Activated CD4-positive, alpha-beta T cell treated with anti-CD3 and anti-CD28 coated beads, Interleukin-2, amount 10 ng/mL, durations not matched to agents 7 days and 5 days (primary cell): ENCODE measurements around the gene PRLR. TPM values are rescaled to one million over a fixed set of nuclear protein-coding genes. Genes with fewer than 3 reads are reported as not detected.
A peak's percentile ranks its signal among the peaks of the same experiment; 100 is the strongest.

Experiments
- CTCF ChIA-PET: fragments of 350-600 bp; sonication (Branson Sonifier 250); formaldehyde crosslinking; loops from one replicate; lab custom pipeline; 2021; ENCODE audit warnings: antibody characterized with exemption; lab: Charles Lee
- POLR2A ChIA-PET: fragments of 350-600 bp; sonication (Branson Sonifier 250); formaldehyde crosslinking; loops from one replicate; lab custom pipeline; 2021; ENCODE audit warnings: antibody characterized with exemption; lab: Charles Lee
- DNase-seq: peaks from one replicate; pipeline ENCODE4 v3.0.0-alpha.2; 2020
- H3K27ac Mint-ChIP-seq: one replicate; pipeline ENCODE4 v1.8.0; 2021; ENCODE audit warnings: mild to moderate bottlenecking, moderate library complexity, mixed read lengths
- H3K27me3 Mint-ChIP-seq: one replicate; pipeline ENCODE4 v1.8.0; 2021; ENCODE audit warnings: mixed read lengths
- H3K36me3 Mint-ChIP-seq: one replicate; pipeline ENCODE4 v1.8.0; 2021; ENCODE audit warnings: low read depth, mixed read lengths
- H3K4me1 Mint-ChIP-seq: one replicate; pipeline ENCODE4 v1.8.0; 2021; ENCODE audit warnings: mixed read lengths
- H3K4me3 Mint-ChIP-seq: one replicate; pipeline ENCODE4 v1.8.0; 2021; ENCODE audit warnings: mild to moderate bottlenecking, moderate library complexity, mixed read lengths
- H3K9me3 Mint-ChIP-seq: one replicate; pipeline ENCODE4 v1.8.0; 2021; ENCODE audit warnings: mixed read lengths
- total RNA-seq, 2 experiments: library from RNA; stranded (reverse); gene quantifications; one replicate each; pipeline ENCODE4 v1.2.3, GENCODE V29; 2021

The PRLR gene
- total RNA-seq, 2 experiments from 2014 or later: not detected

GRCh38 chr5:35016174-35017051 is 213.9 kb downstream of the PRLR start:
- CTCF ChIA-PET: interaction anchor here (1.3 kb wide), 1 partner anchor 13 kb away, joined by 3 read pairs; no protein-coding TSS in a partner anchor
- no peak for DNase-seq
- Mint-ChIP-seq H3K36me3 (no peaks in the 10 kb centered on the region), H3K4me1 (peaks cover 4% of the 10 kb centered on the region), H3K4me3 (no peak overlapping the region), H3K9me3 (no peaks in the 10 kb centered on the region), H3K27ac (no peak overlapping the region), H3K27me3 (peaks cover 5% of the 10 kb centered on the region)
- POLR2A ChIA-PET: no interaction called here

GRCh38 chr5:35015063-35015462 is 215.2 kb downstream of the PRLR start:
- Mint-ChIP-seq H3K36me3 (no peaks in the 10 kb centered on the region), H3K4me3 (no peak overlapping the region), H3K4me1 (peaks cover 4% of the 10 kb centered on the region), H3K9me3 (no peaks in the 10 kb centered on the region), H3K27me3 (peaks cover 5% of the 10 kb centered on the region), H3K27ac (no peak overlapping the region)
- DNase-seq: no peak
- ChIA-PET CTCF (no interaction called here), POLR2A (no interaction called here)

- Mint-ChIP-seq H3K27me3 (peaks cover 12% of the 10 kb centered on the region), H3K4me1 (peaks cover 4% of the 10 kb centered on the region), H3K36me3 (no peaks in the 10 kb centered on the region), H3K4me3 (no peak overlapping the region), H3K9me3 (no peaks in the 10 kb centered on the region), H3K27ac (no peak overlapping the region)
- CTCF ChIA-PET: interaction anchor here (0.7 kb wide), 1 partner anchor 237 kb away, joined by 3 read pairs; no protein-coding TSS in a partner anchor
- POLR2A ChIA-PET: no interaction called here
- DNase-seq: no peak
These were observed 217.5 kb downstream of the PRLR start for GRCh38 chr5:35012796-35013195.

DNA sequence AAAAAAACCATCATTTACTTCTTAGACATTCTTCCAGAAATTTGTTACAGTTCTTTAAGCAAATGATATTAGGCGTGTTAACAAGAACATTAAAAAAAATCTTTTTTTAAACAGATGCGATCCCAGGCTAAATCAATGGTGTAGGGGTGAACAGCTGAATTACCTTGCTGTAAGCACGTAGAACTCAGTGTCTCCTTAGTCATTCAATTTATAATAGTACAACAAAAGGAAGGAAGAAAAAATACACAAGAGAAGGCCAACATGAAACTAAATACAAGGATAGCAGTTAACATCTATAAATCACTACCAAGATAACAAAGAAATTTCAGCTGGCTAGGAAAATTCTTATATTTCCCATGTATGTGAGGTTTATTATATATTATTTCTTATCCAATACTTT is 217.9 kb downstream of the PRLR start:
- H3K27ac Mint-ChIP-seq: no peak overlapping the region
- peaks cover 15% of the 10 kb centered on the region for H3K27me3 Mint-ChIP-seq
- no peaks in the 10 kb centered on the region for H3K9me3 Mint-ChIP-seq
- H3K4me3 Mint-ChIP-seq: no peak overlapping the region
- no peaks in the 10 kb centered on the region for H3K36me3 Mint-ChIP-seq
- no peak for DNase-seq
- CTCF ChIA-PET: no interaction called here
- peaks cover 4% of the 10 kb centered on the region for H3K4me1 Mint-ChIP-seq
- POLR2A ChIA-PET: no interaction called here

- H3K4me3 Mint-ChIP-seq: no peak overlapping the region
- ChIA-PET CTCF (no interaction called here), POLR2A (no interaction called here)
- H3K27me3 Mint-ChIP-seq: peaks cover 14% of the 10 kb centered on the region
- no peaks in the 10 kb centered on the region for H3K36me3 Mint-ChIP-seq
- no peaks in the 10 kb centered on the region for H3K4me1 Mint-ChIP-seq
- no peak overlapping the region for H3K27ac Mint-ChIP-seq
- H3K9me3 Mint-ChIP-seq: no peaks in the 10 kb centered on the region
- DNase-seq: no peak
These were observed 219.6 kb downstream of the PRLR start for GRCh38 chr5:35010676-35011075.

GRCh38 chr5:35009657-35010056 is 220.6 kb downstream of the PRLR start:
- H3K36me3 Mint-ChIP-seq: no peaks in the 10 kb centered on the region
- H3K4me1 Mint-ChIP-seq: no peaks in the 10 kb centered on the region
- H3K27me3 Mint-ChIP-seq: peaks cover 14% of the 10 kb centered on the region
- ChIA-PET CTCF (no interaction called here), POLR2A (no interaction called here)
- H3K27ac Mint-ChIP-seq: no peak overlapping the region
- H3K4me3 Mint-ChIP-seq: no peak overlapping the region
- DNase-seq: no peak
- H3K9me3 Mint-ChIP-seq: no peaks in the 10 kb centered on the region

DNA sequence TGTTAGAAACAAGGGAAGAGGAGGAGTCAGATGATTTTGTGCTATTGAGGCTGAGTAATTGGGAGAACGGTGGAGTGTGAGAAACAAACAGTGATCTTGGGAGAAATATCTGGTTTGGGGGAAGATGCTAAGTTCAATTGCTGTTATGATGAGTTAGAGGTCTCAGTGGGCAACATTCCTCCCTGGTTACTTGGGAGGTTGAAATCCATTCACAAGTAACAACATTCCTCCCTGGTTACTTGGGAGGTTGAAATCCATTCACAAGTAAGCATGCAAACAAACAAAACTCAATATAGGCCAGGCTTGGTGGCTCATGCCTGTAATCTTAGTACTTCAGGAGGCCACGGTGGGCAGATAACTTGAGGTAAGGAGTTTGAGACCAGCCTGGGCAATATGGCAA is 221.3 kb downstream of the PRLR start:
- ChIA-PET CTCF (no interaction called here), POLR2A (no interaction called here)
- Mint-ChIP-seq H3K4me1 (no peaks in the 10 kb centered on the region), H3K27me3 (peaks cover 14% of the 10 kb centered on the region), H3K36me3 (no peaks in the 10 kb centered on the region), H3K4me3 (no peak overlapping the region), H3K9me3 (no peaks in the 10 kb centered on the region), H3K27ac (no peak overlapping the region)
- no peak for DNase-seq

DNA sequence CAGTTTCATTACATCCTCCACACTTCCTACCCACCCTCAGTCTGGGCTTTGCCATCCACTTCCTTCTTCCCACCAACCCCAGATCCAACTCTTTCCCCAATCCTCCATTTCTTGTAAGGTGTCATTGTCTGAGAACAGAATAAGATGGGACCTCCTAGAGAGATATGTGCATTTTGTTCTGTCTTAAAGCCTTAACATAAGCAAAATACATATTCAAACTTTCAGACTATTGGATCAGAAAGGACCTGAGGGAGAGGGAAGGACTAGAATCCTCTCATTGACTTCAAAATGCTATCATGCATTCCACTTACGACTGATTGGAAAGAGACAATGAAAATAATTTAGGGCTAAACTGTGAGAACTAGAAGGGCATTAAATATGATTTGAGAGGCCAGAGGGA is 225.5 kb downstream of the PRLR start:
- ChIA-PET POLR2A (no interaction called here), CTCF (no interaction called here)
- Mint-ChIP-seq H3K36me3 (no peaks in the 10 kb centered on the region), H3K27me3 (peaks cover 23% of the 10 kb centered on the region), H3K4me3 (no peak overlapping the region), H3K9me3 (no peaks in the 10 kb centered on the region), H3K4me1 (no peaks in the 10 kb centered on the region), H3K27ac (no peak overlapping the region)
- no peak for DNase-seq

GRCh38 chr5:35004200-35004599 is 226.1 kb downstream of the PRLR start:
- POLR2A ChIA-PET: no interaction called here

DNA sequence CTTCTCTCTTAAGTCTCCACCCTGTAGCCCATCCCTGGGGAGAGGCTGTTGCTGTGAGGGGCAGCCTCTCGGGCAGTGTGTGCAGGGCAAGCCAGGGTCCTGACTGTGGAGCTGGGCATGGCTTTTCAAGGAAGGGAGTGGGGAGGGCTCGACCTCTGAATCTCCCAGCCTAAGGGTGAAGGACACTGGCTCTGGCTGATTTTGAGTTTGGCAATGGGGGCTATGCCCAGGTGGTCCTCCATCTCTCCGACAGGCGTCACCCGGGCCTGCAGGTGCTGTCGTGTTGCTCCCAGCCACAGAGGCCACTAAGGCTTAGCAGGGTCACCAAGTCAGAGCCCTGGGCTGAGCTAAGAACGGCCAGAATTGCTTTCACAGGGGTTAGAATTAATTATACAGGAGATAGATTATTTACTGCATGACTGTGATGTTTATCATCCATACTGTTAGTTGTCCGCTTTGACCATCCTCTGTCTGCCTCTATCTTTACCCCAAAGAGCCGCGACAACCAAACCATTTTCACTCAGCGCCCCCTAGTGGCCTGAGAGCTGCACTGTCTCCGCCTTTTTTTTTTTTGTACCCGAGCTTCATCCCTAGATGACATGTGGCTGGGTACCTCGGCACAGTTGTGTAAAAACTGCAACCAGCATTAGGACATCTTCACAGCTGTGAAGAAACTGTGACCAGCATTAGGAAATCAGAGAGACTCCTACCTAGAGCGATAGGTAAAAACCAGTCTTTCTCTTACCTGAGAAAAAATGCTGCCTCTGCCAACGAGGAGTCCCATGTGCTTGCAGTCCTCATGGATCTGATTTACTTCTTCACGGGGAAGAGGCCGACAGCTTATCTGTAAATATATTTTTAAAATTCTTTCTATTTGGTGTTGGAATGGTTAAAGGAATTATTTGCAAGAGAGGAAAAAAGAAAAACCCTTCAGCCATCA is 227.0 kb downstream of the PRLR start:
- no peak overlapping the region for H3K27ac Mint-ChIP-seq
- no peaks in the 10 kb centered on the region for H3K9me3 Mint-ChIP-seq
- H3K4me1 Mint-ChIP-seq: no peaks in the 10 kb centered on the region
- peak; percentile 68 for DNase-seq
- H3K4me3 Mint-ChIP-seq: no peak overlapping the region
- no peaks in the 10 kb centered on the region for H3K36me3 Mint-ChIP-seq
- ChIA-PET CTCF (interaction anchor here (0.6 to 1.6 kb wide), 9 partner anchors 10 to 517 kb away, joined by 3 to 6 read pairs (median 4); no protein-coding TSS in a partner anchor), POLR2A (no interaction called here)
- peaks cover 22% of the 10 kb centered on the region for H3K27me3 Mint-ChIP-seq

More at GRCh38 chr5:35004200-35004599, 226.1 kb downstream of the PRLR start:
- Mint-ChIP-seq H3K9me3 (no peaks in the 10 kb centered on the region), H3K4me3 (no peak overlapping the region), H3K36me3 (no peaks in the 10 kb centered on the region), H3K4me1 (no peaks in the 10 kb centered on the region), H3K27ac (no peak overlapping the region), H3K27me3 (peaks cover 26% of the 10 kb centered on the region)
- CTCF ChIA-PET: interaction anchor here (1.2 to 1.6 kb wide), 3 partner anchors 11 to 518 kb away, joined by 4 to 6 read pairs (median 5); no protein-coding TSS in a partner anchor
- no peak for DNase-seq

GRCh38 chr5:35002459-35002858 is 227.8 kb downstream of the PRLR start:
- no peak overlapping the region for H3K27ac Mint-ChIP-seq
- ChIA-PET POLR2A (no interaction called here), CTCF (interaction anchor here (1.5 kb wide), 1 partner anchor 19 kb away, joined by 4 read pairs; no protein-coding TSS in a partner anchor)
- H3K36me3 Mint-ChIP-seq: no peaks in the 10 kb centered on the region
- no peaks in the 10 kb centered on the region for H3K9me3 Mint-ChIP-seq
- no peaks in the 10 kb centered on the region for H3K4me1 Mint-ChIP-seq
- no peak overlapping the region for H3K4me3 Mint-ChIP-seq
- H3K27me3 Mint-ChIP-seq: peaks cover 19% of the 10 kb centered on the region
- no peak for DNase-seq

- POLR2A ChIA-PET: no interaction called here
- peaks cover 16% of the 10 kb centered on the region for H3K27me3 Mint-ChIP-seq
- H3K9me3 Mint-ChIP-seq: no peaks in the 10 kb centered on the region
- CTCF ChIA-PET: interaction anchor here (1.5 kb wide), 1 partner anchor 18 kb away, joined by 4 read pairs; no protein-coding TSS in a partner anchor
- no peak overlapping the region for H3K4me3 Mint-ChIP-seq
- no peaks in the 10 kb centered on the region for H3K36me3 Mint-ChIP-seq
- H3K4me1 Mint-ChIP-seq: no peaks in the 10 kb centered on the region
- DNase-seq: no peak
- no peak overlapping the region for H3K27ac Mint-ChIP-seq
These were observed 228.4 kb downstream of the PRLR start for GRCh38 chr5:35001842-35002241.
